ENCODE results near the gene ST6GAL2. TPM values are rescaled to one million over a fixed set of nuclear protein-coding genes. Genes with fewer than 3 reads are reported as not detected.

ST6GAL2 gene
- total and polyA plus RNA-seq, 2 of the 8 experiments (the other 6 are each of a cell fraction or from before 2014, with no cell fraction given): 2.7 to 17.5 TPM

GRCh38 chr2:106866641-106867040 is 19.3 kb downstream of the ST6GAL2 start (continued):
- TF ChIP-seq TCF12 (IDR thresholded peaks at IDR 0.05; ENCODE audit: low read depth, low read length) (no peak), NANOG (IDR thresholded peaks at IDR 0.05; ENCODE audit: insufficient read depth, low read depth, low read length, poor library complexity, severe bottlenecking) (no peak), POLR2AphosphoS5 (IDR thresholded peaks at IDR 0.05; ENCODE audit: low read depth, low read length) (no peak), CEBPB (IDR thresholded peaks at IDR 0.05; ENCODE audit: low read depth, low read length) (no peak), EGR1 (IDR thresholded peaks at IDR 0.05; ENCODE audit: borderline replicate concordance, low read depth, low read length) (no peak), ZNF274 (IDR thresholded peaks at IDR 0.05; ENCODE audit: borderline replicate concordance, extremely low read depth, low read length) (no peak), CBX8 (IDR thresholded peaks at IDR 0.05; ENCODE audit: borderline replicate concordance, low read depth, low read length) (no peak), MAFK (IDR thresholded peaks at IDR 0.05; ENCODE audit: low read depth, low read length) (no peak), BCL11A (IDR thresholded peaks at IDR 0.05; ENCODE audit: low read depth in 2 of 2, low read length in 2 of 2) (no peak)

Data from H1 (cell line).